NCI-H524 (cell line): Measurements from ENCODE around the gene ICOSLG.
"Not testable (repeated sequence)": the region's sequence is repeated elsewhere in the genome, so short reads cannot be mapped to it uniquely, and the experiment has no call there.

ENCODE experiments used
- DNase-seq, 2 experiments: peaks; one replicate each; lab custom pipeline; 2025; lab: John Stamatoyannopoulos, UW

ICOSLG gene

DNA sequence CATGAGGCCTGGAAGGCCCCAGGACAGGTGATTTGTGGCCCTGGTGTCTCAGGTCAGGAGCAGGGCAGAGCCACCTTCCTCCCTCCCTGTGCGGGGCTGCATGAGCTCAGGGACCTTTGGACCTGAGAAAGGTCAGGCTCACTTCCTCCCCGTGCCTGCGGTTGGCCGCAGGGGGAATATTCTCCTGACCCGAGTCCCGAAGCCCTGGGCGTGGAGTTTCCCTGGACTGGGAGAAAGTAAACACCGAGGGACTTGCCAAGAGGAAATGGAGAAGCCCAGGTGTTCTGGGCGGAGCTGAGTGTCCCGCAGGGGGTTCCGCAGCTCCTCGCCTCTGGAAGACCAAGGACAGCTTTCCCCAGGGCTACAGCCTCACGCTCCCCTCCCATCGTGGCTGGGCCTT lies 64.6 kb downstream of the ICOSLG start:
- not testable (repeated sequence) for DNase-seq

DNA sequence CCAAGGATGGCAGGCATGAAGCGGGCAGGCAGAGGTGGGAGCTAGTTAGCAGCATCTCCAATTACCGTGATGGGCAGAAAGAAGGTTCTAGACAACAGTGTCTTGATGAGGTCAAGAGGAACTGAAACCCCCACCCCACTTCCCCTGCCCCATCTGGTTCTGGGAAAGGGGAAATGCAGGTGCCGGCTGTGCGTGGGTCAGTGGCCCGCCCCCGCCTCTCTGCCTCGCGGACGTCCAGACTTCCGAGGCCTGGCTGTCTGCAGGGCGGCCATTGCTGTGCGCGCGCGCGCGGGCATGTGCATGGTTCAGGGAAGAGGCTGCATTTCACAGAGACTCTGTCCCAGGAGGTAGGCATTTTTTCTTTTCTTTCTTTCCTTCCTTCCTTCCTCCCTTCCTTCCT lies 65.6 kb downstream of the ICOSLG start:
- DNase-seq, result not testable (repeated sequence)
